CD14-positive monocyte (primary cell): Measurements from ENCODE around the gene FMO4. TPM values are rescaled to one million over a fixed set of nuclear protein-coding genes. Genes with fewer than 3 reads are reported as not detected.

Source experiments
- DNase-seq, 3 donors: peaks; one replicate each; pipeline ENCODE4 v3.0.0-alpha.2; 2011 to 2022
- H2AFZ ChIP-seq: 2 replicates; pipeline ENCODE4 v1.6.0; 2012; ENCODE audit warnings: mild to moderate bottlenecking, low read depth, low read length, inconsistent platforms; ENCODE audit not compliant: insufficient read depth, poor library complexity, severe bottlenecking
- H3K27ac ChIP-seq, 2 donors: 1 replicate in 1 of 2; 2 replicates in 1 of 2; pipeline ENCODE4 v1.5.1; 2012 to 2013; ENCODE audit warnings: low read length in 2 of 2, control low read depth in 1 of 2, inconsistent platforms in 1 of 2, low read depth in 1 of 2, mild to moderate bottlenecking in 1 of 2
- H3K27me3 ChIP-seq, 2 donors: one replicate each; pipeline versions ENCODE4 v1.6.0 to v1.6.1; 2011 to 2013; ENCODE audit warnings: low read length in 2 of 2; ENCODE audit not compliant: control insufficient read depth in 2 of 2, insufficient read depth in 2 of 2
- H3K36me3 ChIP-seq, 2 donors: replicated peaks in 1 of 2; 1 replicate in 1 of 2; 2 replicates in 1 of 2; pipeline versions ENCODE4 v1.5.1 to v1.6.1; 2012 to 2013; ENCODE audit warnings: low read length in 2 of 2, control low read depth in 1 of 2, inconsistent platforms in 1 of 2, mild to moderate bottlenecking in 1 of 2; ENCODE audit not compliant: insufficient read depth in 2 of 2, control insufficient read depth in 1 of 2
- H3K4me1 ChIP-seq, 2 donors: 1 replicate in 1 of 2; 2 replicates in 1 of 2; pipeline versions ENCODE4 v1.5.1 to v1.6.1; 2012 to 2013; ENCODE audit warnings: low read length in 2 of 2, control low read depth in 1 of 2, inconsistent platforms in 1 of 2, mild to moderate bottlenecking in 1 of 2, moderate library complexity in 1 of 2; ENCODE audit not compliant: insufficient read depth in 2 of 2, control insufficient read depth in 1 of 2
- H3K4me2 ChIP-seq: replicated peaks from 2 replicates; pipeline ENCODE3; 2012; ENCODE audit warnings: low read length, moderate library complexity, mild to moderate bottlenecking; ENCODE audit not compliant: poor library complexity, severe bottlenecking; ENCODE audit errors: extremely low read depth
- H3K4me3 ChIP-seq, 3 experiments: fragments of 200-600 bp in 1 of 3; sonication (generic) in 1 of 3; replicated peaks in 1 of 3; 1 replicate in 2 of 3; 2 replicates in 1 of 3; pipeline ENCODE4 v1.5.1; 2011 to 2013; ENCODE audit warnings: low read length in 3 of 3, mild to moderate bottlenecking in 3 of 3, control low read depth in 2 of 3, low read depth in 2 of 3, inconsistent platforms in 1 of 3, moderate library complexity in 1 of 3
- H3K79me2 ChIP-seq: 2 replicates; pipeline ENCODE4 v1.6.0; 2012; ENCODE audit warnings: mild to moderate bottlenecking, control low read depth, inconsistent platforms, low read length, moderate library complexity; ENCODE audit not compliant: insufficient read depth
- H3K9ac ChIP-seq: 2 replicates; pipeline ENCODE4 v1.6.0; 2017; ENCODE audit warnings: low read length, mild to moderate bottlenecking; ENCODE audit not compliant: insufficient read depth, poor library complexity, severe bottlenecking
- H3K9me3 ChIP-seq, 2 donors: replicated peaks in 1 of 2; 1 replicate in 1 of 2; 2 replicates in 1 of 2; pipeline versions ENCODE4 v1.5.1 to v1.6.1; 2012 to 2013; ENCODE audit warnings: low read length in 2 of 2, control low read depth in 1 of 2; ENCODE audit not compliant: control insufficient read depth in 1 of 2, insufficient read depth in 1 of 2
- H4K20me1 ChIP-seq: 2 replicates; pipeline ENCODE4 v1.6.0; 2012; ENCODE audit warnings: mild to moderate bottlenecking, low read length, control low read depth, moderate library complexity; ENCODE audit not compliant: insufficient read depth
- H3K27ac Mint-ChIP-seq, 7 donors: one replicate each; pipeline ENCODE4 v1.8.0; 2020; ENCODE audit warnings: mild to moderate bottlenecking in 7 of 7, mixed read lengths in 7 of 7, moderate library complexity in 6 of 7, inconsistent platforms in 2 of 7
- H3K27me3 Mint-ChIP-seq, 3 donors: one replicate each; pipeline ENCODE4 v1.8.0; 2021 to 2022; ENCODE audit warnings: low read depth in 3 of 3, mild to moderate bottlenecking in 3 of 3, mixed read lengths in 3 of 3, moderate library complexity in 3 of 3, inconsistent platforms in 1 of 3
- H3K36me3 Mint-ChIP-seq, 2 donors: one replicate each; pipeline ENCODE4 v1.8.0; 2020; ENCODE audit warnings: mixed read lengths in 2 of 2, inconsistent platforms in 1 of 2, mild to moderate bottlenecking in 1 of 2
- H3K4me1 Mint-ChIP-seq: one replicate; pipeline ENCODE4 v1.8.0; 2020; ENCODE audit warnings: mild to moderate bottlenecking, mixed read lengths
- H3K4me3 Mint-ChIP-seq, 2 donors: one replicate each; pipeline ENCODE4 v1.8.0; 2020; ENCODE audit warnings: mild to moderate bottlenecking in 2 of 2, mixed read lengths in 2 of 2, moderate library complexity in 1 of 2
- H3K9me3 Mint-ChIP-seq, 7 donors: one replicate each; pipeline ENCODE4 v1.8.0; 2020 to 2022; ENCODE audit warnings: mixed read lengths in 7 of 7, mild to moderate bottlenecking in 6 of 7, moderate library complexity in 6 of 7, inconsistent platforms in 2 of 7
- WGBS: methylation state at CpG from one replicate; pipeline ENCODE4 v1.1.5; 2013; ENCODE audit warnings: missing lambda C conversion rate; ENCODE audit not compliant: insufficient coverage; 5-methylcytosine and 5-hydroxymethylcytosine counted together
- intact Hi-C, 2 donors: fragments of 100-400 bp; cut with micrococcal nuclease; formaldehyde crosslinking; loops; one replicate each; pipeline versions ENCODE4 v1.15.0 to v1.15.1; 2023
- polyA plus RNA-seq, 3 donors: library from polyadenylated mRNA; depleted of rRNA in 1 of 3; unstranded in 2 of 3; stranded (reverse) in 1 of 3; fragments of 300-500 nt in 2 of 3; fragments of >200 nt in 1 of 3; fragmentation: Illumina TruSeq in 2 of 3; gene quantifications; 1 replicate in 2 of 3; 2 replicates in 1 of 3; pipeline ENCODE4 v1.2.3, GENCODE V29; 2012 to 2021
- TF ChIP-seq, protein P1 (sequence below): fragments of 200-600 bp; IDR thresholded peaks from one replicate; pipeline ENCODE4 v1.8.0; 2022; ENCODE audit warnings: antibody characterized with exemption, mild to moderate bottlenecking

FMO4 gene
- polyA plus RNA-seq, 3 donors = 1.3 to 1.9 (median 1.6) TPM

DNA sequence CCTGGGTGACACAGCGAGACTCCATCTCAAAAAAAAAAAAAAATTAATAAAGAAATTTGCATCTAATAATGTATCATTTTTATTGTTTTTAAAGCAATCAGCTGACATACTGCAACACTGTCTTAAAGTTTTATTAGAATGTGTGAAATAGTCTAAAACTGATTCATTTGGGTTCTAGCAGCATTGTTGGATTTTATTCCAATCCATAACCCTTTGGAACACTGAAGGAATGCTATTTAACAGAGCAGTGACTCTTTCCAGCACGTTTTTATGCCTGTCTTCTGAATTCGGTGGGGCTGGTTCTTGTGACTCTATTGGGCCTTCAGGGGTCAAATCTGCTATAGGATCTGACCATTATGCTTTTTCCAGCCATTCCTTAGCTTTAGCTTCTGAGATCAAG is 18.2 kb upstream of the FMO4 start:
- H3K27me3 Mint-ChIP-seq = no peaks in the 10 kb centered on the region

DNA sequence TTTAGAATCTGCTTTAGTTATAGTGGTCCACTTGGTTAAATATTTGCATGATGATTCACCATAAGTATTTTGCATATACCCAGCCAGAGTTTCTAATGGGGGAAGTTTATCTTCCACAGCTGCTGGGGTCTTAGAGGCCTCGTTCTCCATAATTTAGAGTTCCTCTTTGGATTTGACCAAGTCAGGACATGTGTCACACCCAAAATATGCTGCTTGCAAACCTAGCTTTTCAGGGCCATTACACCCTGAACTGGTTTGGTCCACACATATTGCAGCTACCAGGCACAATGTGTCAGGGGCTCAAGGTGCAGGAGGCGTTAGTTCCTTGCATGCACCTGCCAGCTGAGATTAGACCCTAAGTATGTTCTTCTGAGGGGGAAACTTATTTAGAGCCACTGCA is 17.1 kb upstream of the FMO4 start:
- Histone ChIP-seq H4K20me1 (no peaks in the 10 kb centered on the region), H3K4me3 (no peak overlapping the region), H3K27ac (no peak overlapping the region), H3K27me3 (no peaks in the 10 kb centered on the region), H2AFZ (no peak overlapping the region), H3K9ac (no peak overlapping the region), H3K4me2 (no peak overlapping the region), H3K4me1 (no peaks in the 10 kb centered on the region), H3K79me2 (no peaks in the 10 kb centered on the region), H3K9me3 (peaks cover 10 to 23% of the 10 kb centered on the region in 2 donors), H3K36me3 (no peaks in the 10 kb centered on the region)
- H3K4me1 Mint-ChIP-seq = no peaks in the 10 kb centered on the region
- no peak for DNase-seq
- no peak overlapping the region for H3K4me3 Mint-ChIP-seq
- H3K27me3 Mint-ChIP-seq = peaks cover 0 to 2% (median 0%) of the 10 kb centered on the region in 3 donors
- intact Hi-C loops = no loop called here
- H3K36me3 Mint-ChIP-seq = no peaks in the 10 kb centered on the region
- H3K27ac Mint-ChIP-seq = no peak overlapping the region
- TF ChIP-seq, protein P1, sequence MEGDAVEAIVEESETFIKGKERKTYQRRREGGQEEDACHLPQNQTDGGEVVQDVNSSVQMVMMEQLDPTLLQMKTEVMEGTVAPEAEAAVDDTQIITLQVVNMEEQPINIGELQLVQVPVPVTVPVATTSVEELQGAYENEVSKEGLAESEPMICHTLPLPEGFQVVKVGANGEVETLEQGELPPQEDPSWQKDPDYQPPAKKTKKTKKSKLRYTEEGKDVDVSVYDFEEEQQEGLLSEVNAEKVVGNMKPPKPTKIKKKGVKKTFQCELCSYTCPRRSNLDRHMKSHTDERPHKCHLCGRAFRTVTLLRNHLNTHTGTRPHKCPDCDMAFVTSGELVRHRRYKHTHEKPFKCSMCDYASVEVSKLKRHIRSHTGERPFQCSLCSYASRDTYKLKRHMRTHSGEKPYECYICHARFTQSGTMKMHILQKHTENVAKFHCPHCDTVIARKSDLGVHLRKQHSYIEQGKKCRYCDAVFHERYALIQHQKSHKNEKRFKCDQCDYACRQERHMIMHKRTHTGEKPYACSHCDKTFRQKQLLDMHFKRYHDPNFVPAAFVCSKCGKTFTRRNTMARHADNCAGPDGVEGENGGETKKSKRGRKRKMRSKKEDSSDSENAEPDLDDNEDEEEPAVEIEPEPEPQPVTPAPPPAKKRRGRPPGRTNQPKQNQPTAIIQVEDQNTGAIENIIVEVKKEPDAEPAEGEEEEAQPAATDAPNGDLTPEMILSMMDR = no peak
- peaks cover 11 to 33% (median 23%) of the 10 kb centered on the region in 7 donors for H3K9me3 Mint-ChIP-seq
- 43% methylated on average over 1 of the region's 2 CpGs for WGBS

More for the DNA sequence above, 18.2 kb upstream of the FMO4 start:
- Mint-ChIP-seq H3K4me1 (no peaks in the 10 kb centered on the region), H3K36me3 (no peaks in the 10 kb centered on the region), H3K27ac (no peak overlapping the region), H3K4me3 (no peak overlapping the region), H3K9me3 (peaks cover 10 to 31% (median 18%) of the 10 kb centered on the region in 7 donors)
- H3K36me3 ChIP-seq = no peaks in the 10 kb centered on the region
- DNase-seq = no peak
- H3K4me3 ChIP-seq = no peak overlapping the region
- H3K79me2 ChIP-seq = no peaks in the 10 kb centered on the region
- H3K9ac ChIP-seq = no peak overlapping the region
- TF ChIP-seq, protein P1 = no peak
- no peak overlapping the region for H3K27ac ChIP-seq
- 75% methylated on average over 2 of the region's 3 CpGs for WGBS
- H2AFZ ChIP-seq = no peak overlapping the region
- intact Hi-C loops = no loop called here
- H3K4me2 ChIP-seq = no peak overlapping the region
- H3K27me3 ChIP-seq = no peaks in the 10 kb centered on the region
- H3K9me3 ChIP-seq = peaks cover 10 to 19% of the 10 kb centered on the region in 2 donors
- no peaks in the 10 kb centered on the region for H4K20me1 ChIP-seq
- no peaks in the 10 kb centered on the region for H3K4me1 ChIP-seq
